ENCODE data around the gene SMIM11. TPM values are rescaled to one million over a fixed set of nuclear protein-coding genes. Genes with fewer than 3 reads are reported as not detected.

Gene SMIM11
- total RNA-seq, 4 donors from 2014 or later = 3.4 to 14.0 (median 6.3) TPM

DNA sequence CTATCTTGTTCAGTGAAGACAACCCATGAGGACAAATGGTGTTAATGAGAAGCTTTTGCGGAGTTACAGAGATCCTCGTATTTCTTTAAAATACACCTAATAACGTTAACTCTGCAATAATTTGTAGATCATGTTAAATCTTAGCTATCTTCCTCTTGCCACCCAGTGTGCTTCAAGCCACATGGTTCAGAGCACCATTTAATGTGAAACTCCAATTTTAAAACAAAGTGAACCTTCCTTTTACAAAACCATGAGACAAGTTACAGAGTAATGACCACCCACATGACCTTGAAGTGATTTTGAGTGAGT is 13.2 kb upstream of the SMIM11 start:
- H3K4me3 ChIP-seq = no peak overlapping the region
- H3K9me3 ChIP-seq = no peaks in the 10 kb centered on the region
- no peaks in the 10 kb centered on the region for H3K4me1 ChIP-seq
- TF ChIP-seq, protein P1, sequence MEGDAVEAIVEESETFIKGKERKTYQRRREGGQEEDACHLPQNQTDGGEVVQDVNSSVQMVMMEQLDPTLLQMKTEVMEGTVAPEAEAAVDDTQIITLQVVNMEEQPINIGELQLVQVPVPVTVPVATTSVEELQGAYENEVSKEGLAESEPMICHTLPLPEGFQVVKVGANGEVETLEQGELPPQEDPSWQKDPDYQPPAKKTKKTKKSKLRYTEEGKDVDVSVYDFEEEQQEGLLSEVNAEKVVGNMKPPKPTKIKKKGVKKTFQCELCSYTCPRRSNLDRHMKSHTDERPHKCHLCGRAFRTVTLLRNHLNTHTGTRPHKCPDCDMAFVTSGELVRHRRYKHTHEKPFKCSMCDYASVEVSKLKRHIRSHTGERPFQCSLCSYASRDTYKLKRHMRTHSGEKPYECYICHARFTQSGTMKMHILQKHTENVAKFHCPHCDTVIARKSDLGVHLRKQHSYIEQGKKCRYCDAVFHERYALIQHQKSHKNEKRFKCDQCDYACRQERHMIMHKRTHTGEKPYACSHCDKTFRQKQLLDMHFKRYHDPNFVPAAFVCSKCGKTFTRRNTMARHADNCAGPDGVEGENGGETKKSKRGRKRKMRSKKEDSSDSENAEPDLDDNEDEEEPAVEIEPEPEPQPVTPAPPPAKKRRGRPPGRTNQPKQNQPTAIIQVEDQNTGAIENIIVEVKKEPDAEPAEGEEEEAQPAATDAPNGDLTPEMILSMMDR (IDR thresholded peaks at IDR 0.05) = peak in 1 of 6 experiments; percentile 2
- TF ChIP-seq POLR2A (IDR thresholded peaks at IDR 0.05) = no peak
- no peaks in the 10 kb centered on the region for H3K36me3 ChIP-seq
- H3K27ac ChIP-seq = no peak overlapping the region
- H3K27me3 ChIP-seq = no peaks in the 10 kb centered on the region
- DNase-seq = no peak

DNA sequence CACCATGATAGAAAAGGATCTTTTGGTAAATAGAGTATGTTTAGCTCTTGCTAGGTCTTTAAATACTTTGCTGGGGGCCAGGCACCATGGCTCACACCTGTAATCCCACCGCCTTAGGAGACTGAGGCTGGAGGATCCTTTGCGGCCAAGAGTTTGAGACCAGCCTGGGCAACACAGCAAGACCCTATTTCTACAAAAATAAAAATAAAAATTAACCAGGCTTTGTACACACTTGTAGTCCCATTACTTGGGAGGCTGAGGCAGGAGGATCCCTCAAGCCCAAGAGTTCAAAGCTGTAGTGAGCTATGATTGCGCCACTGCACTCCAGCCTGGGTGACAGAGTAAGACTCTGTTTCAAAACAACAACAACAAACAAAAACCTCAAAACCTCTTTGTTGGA is 12.6 kb upstream of the SMIM11 start:
- H3K27ac ChIP-seq = no peak overlapping the region
- no peak overlapping the region for H3K4me3 ChIP-seq
- TF ChIP-seq, protein P1 (IDR thresholded peaks at IDR 0.05) = no peak
- no peak for TF ChIP-seq POLR2A (IDR thresholded peaks at IDR 0.05)
- no peaks in the 10 kb centered on the region for H3K27me3 ChIP-seq
- H3K4me1 ChIP-seq = no peaks in the 10 kb centered on the region
- peak in 1 of 3 donors; percentile 13 for DNase-seq
- no peaks in the 10 kb centered on the region for H3K9me3 ChIP-seq
- H3K36me3 ChIP-seq = no peaks in the 10 kb centered on the region

DNA sequence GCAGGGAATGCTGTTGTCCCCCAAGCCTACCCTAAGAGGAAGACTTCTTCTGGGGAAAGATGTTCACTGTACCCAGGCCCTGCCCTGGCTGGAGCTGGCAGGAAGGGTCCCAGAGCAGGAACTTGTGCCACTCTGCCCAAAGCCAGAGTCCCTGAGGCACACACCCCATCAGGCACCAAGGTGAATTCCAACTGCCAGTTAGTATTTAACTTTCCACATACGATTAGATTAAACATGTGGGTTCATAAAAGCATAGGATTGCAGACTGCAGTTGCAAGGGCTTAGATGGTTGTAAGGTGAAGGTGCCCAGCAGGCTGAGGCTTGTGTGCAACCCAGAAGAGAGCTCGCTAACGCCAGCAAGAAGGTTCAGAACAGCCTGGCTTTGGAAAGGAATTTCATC is 11.6 kb upstream of the SMIM11 start, which contains the start of gene KCNE2:
KCNE2 (plus strand) TSS at position 274 of the 400 bp plus-strand sequence. CDS start 6,473 bp downstream, outside the sequence.
- no peaks in the 10 kb centered on the region for H3K27me3 ChIP-seq
- DNase-seq = peak in 1 of 3 donors; percentile 18
- no peak within 1 kb of the TSS for H3K4me3 ChIP-seq
- no peaks in the 10 kb centered on the region for H3K4me1 ChIP-seq
- H3K9me3 ChIP-seq = no peaks in the 10 kb centered on the region
- no peaks in the 10 kb centered on the region for H3K36me3 ChIP-seq
- TF ChIP-seq, protein P1 (IDR thresholded peaks at IDR 0.05) = no peak
- no peak for TF ChIP-seq POLR2A (IDR thresholded peaks at IDR 0.05)
- H3K27ac ChIP-seq = no peak within 1 kb of the TSS

DNA sequence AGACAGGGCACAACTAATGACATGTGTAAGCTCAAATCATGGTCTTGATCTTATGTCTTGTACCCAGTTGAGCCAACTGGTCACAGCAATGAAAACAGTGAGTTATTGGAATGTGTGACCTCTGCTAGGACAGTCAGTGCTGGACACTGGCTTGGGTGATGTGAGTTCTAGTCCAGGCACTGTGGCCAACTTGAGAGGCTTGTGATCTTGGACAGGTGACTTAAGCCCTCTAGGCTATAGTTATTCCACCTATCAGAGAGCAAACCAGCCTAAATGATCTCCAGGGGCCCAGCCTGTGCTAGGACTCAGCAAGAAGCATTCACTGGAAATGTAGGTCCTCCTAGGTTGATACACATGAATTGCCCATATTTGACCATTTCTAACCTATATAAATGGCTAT is 10.4 kb upstream of the SMIM11 start:
- no peaks in the 10 kb centered on the region for H3K27me3 ChIP-seq
- no peak overlapping the region for H3K4me3 ChIP-seq
- H3K4me1 ChIP-seq = no peaks in the 10 kb centered on the region
- peak in 1 of 3 donors; percentile 24 for DNase-seq
- H3K36me3 ChIP-seq = no peaks in the 10 kb centered on the region
- TF ChIP-seq, protein P1 (IDR thresholded peaks at IDR 0.05) = no peak
- TF ChIP-seq POLR2A (IDR thresholded peaks at IDR 0.05) = no peak
- H3K27ac ChIP-seq = no peak overlapping the region
- no peaks in the 10 kb centered on the region for H3K9me3 ChIP-seq

DNA sequence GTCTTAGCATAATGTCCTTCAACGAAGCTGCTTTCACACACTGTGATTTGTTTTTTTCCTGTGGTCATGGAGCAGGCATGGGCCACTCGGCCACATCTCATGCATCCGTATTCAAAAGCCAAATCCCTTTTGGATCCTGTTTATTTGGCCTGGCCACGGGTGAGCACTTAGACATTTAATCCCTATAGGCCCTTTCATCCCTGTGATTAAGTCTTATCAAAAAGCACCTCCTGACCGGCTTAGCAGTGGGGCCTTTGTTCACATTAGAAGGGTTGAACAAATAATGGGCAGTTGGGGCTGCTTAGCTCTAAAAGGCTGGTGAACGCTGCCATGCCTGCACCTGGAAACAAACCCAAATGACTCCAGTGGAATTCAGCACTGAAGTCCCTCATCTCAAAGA is 9.5 kb upstream of the SMIM11 start:
- Histone ChIP-seq H3K9me3 (no peaks in the 10 kb centered on the region), H3K4me1 (no peaks in the 10 kb centered on the region), H3K27ac (no peak overlapping the region), H3K36me3 (no peaks in the 10 kb centered on the region), H3K27me3 (no peaks in the 10 kb centered on the region), H3K4me3 (no peak overlapping the region)
- no peak for TF ChIP-seq POLR2A (IDR thresholded peaks at IDR 0.05)
- TF ChIP-seq, protein P1 (IDR thresholded peaks at IDR 0.05) = no peak
- peak in 2 of 3 donors; percentile 11 to 21 for DNase-seq
